ENCODE data around the gene TMEM79.

- TF ChIP-seq CTCF (IDR thresholded peaks at IDR 0.05) (no peak), FOXM1 (IDR thresholded peaks at IDR 0.05; ENCODE audit: low read depth) (no peak), MAX (IDR thresholded peaks at IDR 0.05; ENCODE audit: low read depth) (no peak), POLR2AphosphoS5 (IDR thresholded peaks at IDR 0.05; ENCODE audit: low read depth, low read length) (no peak), RCOR1 (IDR thresholded peaks at IDR 0.05; ENCODE audit: low read length) (no peak)
These were observed 632 bp downstream of the TMEM79 start for GRCh38 chr1:156284757-156285156.
